Heart right ventricle (tissue), 16 donors: ENCODE results near the gene SLC8B1. TPM values are rescaled to one million over a fixed set of nuclear protein-coding genes. Genes with fewer than 3 reads are reported as not detected.

Experiments
- ATAC-seq, 8 donors: fragments of 200-7000 bp; cut with Tn5 transposase; one replicate each; pipeline ENCODE4 v1.9.1; 2020; ENCODE audit warnings: mild to moderate bottlenecking in 8 of 8, moderate library complexity in 8 of 8, moderate number of reproducible peaks in 1 of 8
- DNase-seq, 2 donors: peaks; one replicate each; pipeline ENCODE4 v3.0.0-alpha.2; 2020
- H3K27ac ChIP-seq, 10 donors: fragments of 200-600 bp; sonication (generic) in 2 of 10; one replicate each; pipeline versions ENCODE4 v1.5.0 to v1.8.0; 2020 to 2022; ENCODE audit warnings: mild to moderate bottlenecking in 3 of 10
- H3K27me3 ChIP-seq, 7 donors: fragments of 200-600 bp; one replicate each; pipeline ENCODE4 v1.8.0; 2021 to 2022; ENCODE audit warnings: mild to moderate bottlenecking in 2 of 7
- H3K36me3 ChIP-seq, 9 donors: fragments of 200-600 bp; sonication (generic) in 1 of 9; one replicate each; pipeline versions ENCODE4 v1.5.0 to v1.8.0; 2020 to 2022; ENCODE audit warnings: mild to moderate bottlenecking in 2 of 9
- H3K4me1 ChIP-seq, 9 donors: fragments of 200-600 bp; sonication (generic) in 1 of 9; one replicate each; pipeline versions ENCODE4 v1.5.0 to v1.8.0; 2020 to 2022; ENCODE audit warnings: mild to moderate bottlenecking in 4 of 9
- H3K4me3 ChIP-seq, 10 donors: fragments of 200-600 bp; sonication (generic) in 2 of 10; one replicate each; pipeline versions ENCODE4 v1.5.0 to v1.8.0; 2020 to 2022; ENCODE audit warnings: mild to moderate bottlenecking in 7 of 10, moderate library complexity in 2 of 10
- H3K9me3 ChIP-seq, 11 donors: fragments of 200-600 bp in 10 of 11; sonication (generic) in 2 of 11; one replicate each; pipeline versions ENCODE4 v1.5.0 to v1.8.0; 2013 to 2022; ENCODE audit warnings: mild to moderate bottlenecking in 2 of 11, control low read depth in 1 of 11, moderate library complexity in 1 of 11
- CTCF ChIP-seq, 9 donors: fragments of 200-600 bp; sonication (generic) in 2 of 9; IDR thresholded peaks; one replicate each; pipeline versions ENCODE4 v1.5.0 to v1.8.0; 2021 to 2022; ENCODE audit warnings: antibody characterized with exemption in 9 of 9, mild to moderate bottlenecking in 5 of 9, moderate library complexity in 1 of 9
- WGBS, 2 donors: extraction: QIAGEN DNeasy Blood & Tissue Kit; methylation state at CpG; one replicate each; pipeline ENCODE4 v1.1.7; 2013; ENCODE audit warnings: inconsistent platforms in 1 of 2; 5-methylcytosine and 5-hydroxymethylcytosine counted together
- intact Hi-C, 10 donors: fragments of 100-400 bp; cut with DNase I; formaldehyde crosslinking; loops; one replicate each; pipeline versions ENCODE4 v1.11.1 to v1.14.2; 2022
- polyA plus RNA-seq, 2 donors: library from polyadenylated mRNA; stranded (reverse); fragments of 200-250 nt; gene quantifications; one replicate each; pipeline ENCODE4 v1.2.3, GENCODE V29; 2013
- total RNA-seq, 10 donors: library from RNA; stranded (reverse); fragmentation: NEBNext Ultra II Directional in 3 of 10; extraction: Animal tissue kit (Norgen Biotek cat#: 25700) in 3 of 10; gene quantifications; one replicate each; pipeline versions ENCODE4 v1.2.1 to v1.2.4, GENCODE V29; 2021 to 2023
- donor health status: Arrhythmogenic right ventricular cardiomyopathy.
- donor health status: ischemic (EF 13 %, LVEDD 7.1; RV severe dilation, severe dysfunction).
- donor health status: healthy with polysubstance abuse.
- donor health status: DM: no; HTN: yes; CAD: no.
- donor health status: DM: no; HTN: no; CAD: no.
- donor health status: ischemic (EF 25% LVEDD 6.9; RV normal size, moderate dysfunction).
- donor health status: ischemic (EF 25% LVEDD 5.7; RV mildly dilated, moderate dysfunction).
- donor health status: healthy.
- donor health status: DM: yes; HTN: yes; CAD: no.
- donor health status: Ischemic cardiomyopathy.
- donor health status: ischemic (EF 35%, LVEDD 5.7; RV mildly dilated, moderate dysfunction).
- donor health status: nonischemic (EF 11% LVEDD 7.7; RV severe dilation, severe dysfunction).
- donor health status: DM: yes; HTN: yes; CAD: no.
- donor health status: PGD.
- donor health status: ischemic (EF 29% LVEDD 5.4; RV normal size, mild dysfunction).
- donor health status: nonischemic (EF 23%, LVEDD 6.1; RV moderate dilation, normal function).

Gene SLC8B1
- total and polyA plus RNA-seq, 12 donors, result 7.2 to 16.9 (median 11.9) TPM

- no peak overlapping the region for H3K4me3 ChIP-seq
- no peaks in the 10 kb centered on the region for H3K4me1 ChIP-seq
- TF ChIP-seq CTCF (IDR thresholded peaks at IDR 0.05), result no peak
- no peaks in the 10 kb centered on the region for H3K9me3 ChIP-seq
- no peaks in the 10 kb centered on the region for H3K27me3 ChIP-seq
- no peak overlapping the region for H3K27ac ChIP-seq
- intact Hi-C loops, result no loop called here
- no peaks in the 10 kb centered on the region for H3K36me3 ChIP-seq
- 83 to 90% methylated on average over 5 of the region's 5 CpGs for WGBS, 2 donors
- no peak for DNase-seq
- ATAC-seq, result no peak
These were observed 11.4 kb upstream of the SLC8B1 start for GRCh38 chr12:113346353-113346752.

GRCh38 chr12:113345318-113345717 lies 10.4 kb upstream of the SLC8B1 start:
- no peaks in the 10 kb centered on the region for H3K9me3 ChIP-seq
- no peak for DNase-seq
- no peak overlapping the region for H3K27ac ChIP-seq
- no peak overlapping the region for H3K4me3 ChIP-seq
- intact Hi-C loops, result no loop called here
- no peaks in the 10 kb centered on the region for H3K36me3 ChIP-seq
- ATAC-seq, result no peak
- no peak for TF ChIP-seq CTCF (IDR thresholded peaks at IDR 0.05)
- H3K4me1 ChIP-seq, result no peaks in the 10 kb centered on the region
- WGBS, 2 donors, result 92 to 95% methylated on average over 6 of the region's 6 CpGs
- H3K27me3 ChIP-seq, result no peaks in the 10 kb centered on the region

- no peak overlapping the region for H3K27ac ChIP-seq
- TF ChIP-seq CTCF (IDR thresholded peaks at IDR 0.05), result no peak
- no peaks in the 10 kb centered on the region for H3K9me3 ChIP-seq
- no peaks in the 10 kb centered on the region for H3K4me1 ChIP-seq
- ATAC-seq (peak in 1 of 8 donors; percentile 20), DNase-seq (no peak)
- intact Hi-C loops, result no loop called here
- 81 to 84% methylated on average over 6 of the region's 6 CpGs for whole genome bisulfite sequencing, 2 donors
- H3K4me3 ChIP-seq, result no peak overlapping the region
- no peaks in the 10 kb centered on the region for H3K27me3 ChIP-seq
- H3K36me3 ChIP-seq, result no peaks in the 10 kb centered on the region
These were observed 6.6 kb upstream of the SLC8B1 start for GRCh38 chr12:113341535-113341934.

- H3K9me3 ChIP-seq, result no peaks in the 10 kb centered on the region
- no peaks in the 10 kb centered on the region for H3K27me3 ChIP-seq
- no peak for TF ChIP-seq CTCF (IDR thresholded peaks at IDR 0.05)
- peaks cover 0 to 12% (median 4%) of the 10 kb centered on the region in 9 donors for H3K4me1 ChIP-seq
- WGBS, 2 donors, result 76 to 79% methylated on average over 3 of the region's 3 CpGs
- DNase-seq, result no peak
- H3K36me3 ChIP-seq, result no peaks in the 10 kb centered on the region
- H3K4me3 ChIP-seq, result no peak overlapping the region
- no peak overlapping the region for H3K27ac ChIP-seq
- no peak for ATAC-seq
- intact Hi-C loops, result no loop called here
These were observed 5.2 kb upstream of the SLC8B1 start for GRCh38 chr12:113340061-113340460.
